ENCODE results near the gene MTURN. TPM values are rescaled to one million over a fixed set of nuclear protein-coding genes. Genes with fewer than 3 reads are reported as not detected.
A peak's percentile ranks its signal among the peaks of the same experiment; 100 is the strongest.

Gene MTURN
- total RNA-seq, 1 experiment from 2014 or later, result 112 TPM

- DNase-seq (ENCODE audit: low read depth, low spot score), result no peak
- in situ Hi-C loops (cut with HindIII; ENCODE audit: low pct_unique_long_range_greater_than_20kb, low sequenced_read_pairs), result no loop called here
These were observed 35.9 kb downstream of the MTURN start for GRCh38 chr7:30170476-30171205.

- no peak for DNase-seq (ENCODE audit: low read depth, low spot score)
- in situ Hi-C loops (cut with HindIII; ENCODE audit: low pct_unique_long_range_greater_than_20kb, low sequenced_read_pairs), result no loop called here
These were observed 37.1 kb downstream of the MTURN start for GRCh38 chr7:30171766-30172447.

- in situ Hi-C loops (cut with HindIII; ENCODE audit: low pct_unique_long_range_greater_than_20kb, low sequenced_read_pairs), result no loop called here
- DNase-seq (ENCODE audit: low read depth, low spot score), result no peak
These were observed 37.7 kb downstream of the MTURN start for GRCh38 chr7:30172451-30172850.

GRCh38 chr7:30173058-30173897 lies 38.5 kb downstream of the MTURN start:
- DNase-seq (ENCODE audit: low read depth, low spot score), result peak; percentile 98
- in situ Hi-C loops (cut with HindIII; ENCODE audit: low pct_unique_long_range_greater_than_20kb, low sequenced_read_pairs), result no loop called here

- peak; percentile 39 for DNase-seq (ENCODE audit: low read depth, low spot score)
- in situ Hi-C loops (cut with HindIII; ENCODE audit: low pct_unique_long_range_greater_than_20kb, low sequenced_read_pairs), result no loop called here
These were observed 40.4 kb downstream of the MTURN start for GRCh38 chr7:30175180-30175579.

- in situ Hi-C loops (cut with HindIII; ENCODE audit: low pct_unique_long_range_greater_than_20kb, low sequenced_read_pairs), result no loop called here
- DNase-seq (ENCODE audit: low read depth, low spot score), result no peak
These were observed 40.9 kb downstream of the MTURN start for GRCh38 chr7:30175636-30176147.

GRCh38 chr7:30176463-30177109 lies 41.8 kb downstream of the MTURN start:
- in situ Hi-C loops (cut with HindIII; ENCODE audit: low pct_unique_long_range_greater_than_20kb, low sequenced_read_pairs), result no loop called here

GRCh38 chr7:30177186-30177585 lies 42.4 kb downstream of the MTURN start:
- in situ Hi-C loops (cut with HindIII; ENCODE audit: low pct_unique_long_range_greater_than_20kb, low sequenced_read_pairs), result no loop called here
- DNase-seq (ENCODE audit: low read depth, low spot score), result no peak

More at GRCh38 chr7:30176463-30177109, 41.8 kb downstream of the MTURN start:
- DNase-seq (ENCODE audit: low read depth, low spot score), result no peak

- in situ Hi-C loops (cut with HindIII; ENCODE audit: low pct_unique_long_range_greater_than_20kb, low sequenced_read_pairs), result no loop called here
- no peak for DNase-seq (ENCODE audit: low read depth, low spot score)
These were observed 43.2 kb downstream of the MTURN start for GRCh38 chr7:30177965-30178364.

GRCh38 chr7:30178748-30179436 lies 44.1 kb downstream of the MTURN start:
- in situ Hi-C loops (cut with HindIII; ENCODE audit: low pct_unique_long_range_greater_than_20kb, low sequenced_read_pairs), result no loop called here
- DNase-seq (ENCODE audit: low read depth, low spot score), result no peak

- no peak for DNase-seq (ENCODE audit: low read depth, low spot score)
- in situ Hi-C loops (cut with HindIII; ENCODE audit: low pct_unique_long_range_greater_than_20kb, low sequenced_read_pairs), result no loop called here
These were observed 45.9 kb downstream of the MTURN start for GRCh38 chr7:30180718-30181117.

- no peak for DNase-seq (ENCODE audit: low read depth, low spot score)
- in situ Hi-C loops (cut with HindIII; ENCODE audit: low pct_unique_long_range_greater_than_20kb, low sequenced_read_pairs), result no loop called here
These were observed 46.4 kb downstream of the MTURN start for GRCh38 chr7:30181211-30181610.

GRCh38 chr7:30181736-30182522 lies 47.1 kb downstream of the MTURN start:
- in situ Hi-C loops (cut with HindIII; ENCODE audit: low pct_unique_long_range_greater_than_20kb, low sequenced_read_pairs), result no loop called here
- no peak for DNase-seq (ENCODE audit: low read depth, low spot score)

- DNase-seq (ENCODE audit: low read depth, low spot score), result no peak
- in situ Hi-C loops (cut with HindIII; ENCODE audit: low pct_unique_long_range_greater_than_20kb, low sequenced_read_pairs), result no loop called here
These were observed 48.0 kb downstream of the MTURN start for GRCh38 chr7:30182814-30183213.

GRCh38 chr7:30183749-30184369 lies 49.1 kb downstream of the MTURN start:
- no peak for DNase-seq (ENCODE audit: low read depth, low spot score)
- in situ Hi-C loops (cut with HindIII; ENCODE audit: low pct_unique_long_range_greater_than_20kb, low sequenced_read_pairs), result no loop called here
